Stimulated activated CD8-positive, alpha-beta memory T cell treated with anti-CD3 and anti-CD28 coated beads, Interleukin-7, amount 100 ng/mL, for 48 hours (primary cell): ENCODE data around the gene CDCA7.
"Not testable (repeated sequence)": the region's sequence is repeated elsewhere in the genome, so short reads cannot be mapped to it uniquely, and the experiment has no call there.

Experiments used
- DNase-seq, 2 donors: peaks; one replicate each; pipeline ENCODE4 v3.0.0-alpha.2; 2020; ENCODE audit warnings: low read depth in 1 of 2; ENCODE audit errors: extremely low read depth in 1 of 2

Gene CDCA7

GRCh38 chr2:173400760-173401159 is 46.1 kb downstream of the CDCA7 start:
- no peak for DNase-seq

- DNase-seq = no peak
These were observed 47.1 kb downstream of the CDCA7 start for GRCh38 chr2:173401716-173402326.

- peak; percentile 22 to 52 for DNase-seq
These were observed 47.8 kb downstream of the CDCA7 start for GRCh38 chr2:173402405-173402974.

- DNase-seq = no peak
These were observed 50.4 kb downstream of the CDCA7 start for GRCh38 chr2:173404841-173405750.

GRCh38 chr2:173407176-173407575 is 52.5 kb downstream of the CDCA7 start:
- DNase-seq = no peak

GRCh38 chr2:173407646-173408045 is 53.0 kb downstream of the CDCA7 start:
- no peak for DNase-seq

- no peak for DNase-seq
These were observed 55.9 kb downstream of the CDCA7 start for GRCh38 chr2:173410579-173410978.

- no peak for DNase-seq
These were observed 58.0 kb downstream of the CDCA7 start for GRCh38 chr2:173412628-173413027.

- no peak for DNase-seq
These were observed 60.2 kb downstream of the CDCA7 start for GRCh38 chr2:173414823-173415322.

- no peak for DNase-seq
These were observed 61.0 kb downstream of the CDCA7 start for GRCh38 chr2:173415431-173416381.

GRCh38 chr2:173416415-173417152 is 61.9 kb downstream of the CDCA7 start:
- not testable (repeated sequence) for DNase-seq

GRCh38 chr2:173417341-173417740 is 62.7 kb downstream of the CDCA7 start:
- DNase-seq = no peak

- no peak for DNase-seq
These were observed 63.1 kb downstream of the CDCA7 start for GRCh38 chr2:173417802-173418201.
